T-helper 17 cell (primary cell): Measurements from ENCODE around the gene CMTM8. TPM values are rescaled to one million over a fixed set of nuclear protein-coding genes. Genes with fewer than 3 reads are reported as not detected.

ENCODE experiments used
- ATAC-seq: fragments of 150-1000 bp; cut with Tn5 transposase; 2 replicates; pipeline ENCODE4 v1.10.0; 2021; ENCODE audit warnings: mild to moderate bottlenecking, moderate library complexity
- DNase-seq, 3 donors: peaks; one replicate each; pipeline versions ENCODE4 v3.0.0 to v3.0.0-alpha.2; 2020 to 2021
- H3K9me3 ChIP-seq: one replicate; pipeline ENCODE4 v1.7.0; 2013; ENCODE audit warnings: low read length, mild to moderate bottlenecking; ENCODE audit not compliant: control insufficient read depth, poor library complexity, severe bottlenecking
- H3K27ac Mint-ChIP-seq: one replicate; pipeline ENCODE4 v1.8.0; 2022; ENCODE audit warnings: mild to moderate bottlenecking, moderate library complexity, mixed read lengths
- H3K27me3 Mint-ChIP-seq: one replicate; pipeline ENCODE4 v1.8.0; 2022; ENCODE audit warnings: mixed read lengths
- H3K36me3 Mint-ChIP-seq: one replicate; pipeline ENCODE4 v1.8.0; 2022; ENCODE audit warnings: low read depth, mixed read lengths
- H3K4me1 Mint-ChIP-seq: one replicate; pipeline ENCODE4 v1.8.0; 2022; ENCODE audit warnings: mild to moderate bottlenecking, mixed read lengths
- H3K4me3 Mint-ChIP-seq: one replicate; pipeline ENCODE4 v1.8.0; 2022; ENCODE audit warnings: mild to moderate bottlenecking, moderate library complexity, mixed read lengths
- total RNA-seq, 4 donors: library from RNA in 2 of 4; stranded (reverse) in 2 of 4; gene quantifications; one replicate each; pipeline ENCODE4 v1.2.3 and lab custom pipeline; 2022 to 2026

Gene CMTM8
- total RNA-seq, 2 donors from 2014 or later = 6.3 to 16.4 TPM

GRCh38 chr3:32399030-32399620 is 160.6 kb downstream of the CMTM8 start:
- H3K9me3 ChIP-seq = no peaks in the 10 kb centered on the region
- Mint-ChIP-seq H3K4me3 (no peak overlapping the region), H3K27me3 (no peaks in the 10 kb centered on the region), H3K4me1 (peaks cover 51% of the 10 kb centered on the region), H3K27ac (peak overlapping the region; percentile 90), H3K36me3 (no peaks in the 10 kb centered on the region)
- ATAC-seq (peak; percentile 53), DNase-seq (peak in 1 of 3 donors; percentile 35)

- DNase-seq (no peak), ATAC-seq (peak; percentile 14)
- H3K27ac Mint-ChIP-seq = peak overlapping the region; percentile 97
- no peaks in the 10 kb centered on the region for H3K36me3 Mint-ChIP-seq
- H3K4me1 Mint-ChIP-seq = peaks cover 38% of the 10 kb centered on the region
- H3K9me3 ChIP-seq = no peaks in the 10 kb centered on the region
- peak overlapping the region; percentile 94 for H3K4me3 Mint-ChIP-seq
- no peaks in the 10 kb centered on the region for H3K27me3 Mint-ChIP-seq
Observed at GRCh38 chr3:32401126-32401525, 162.6 kb downstream of the CMTM8 start.

- ATAC-seq (peak; percentile 82), DNase-seq (peak; percentile 28 to 44 (median 41))
- peak overlapping the region; percentile 94 for H3K4me3 Mint-ChIP-seq
- H3K27me3 Mint-ChIP-seq = no peaks in the 10 kb centered on the region
- H3K9me3 ChIP-seq = no peaks in the 10 kb centered on the region
- peaks cover 2% of the 10 kb centered on the region for H3K36me3 Mint-ChIP-seq
- peak overlapping the region; percentile 97 for H3K27ac Mint-ChIP-seq
- H3K4me1 Mint-ChIP-seq = peaks cover 40% of the 10 kb centered on the region
Observed at GRCh38 chr3:32401556-32402081, 163.1 kb downstream of the CMTM8 start.

- Mint-ChIP-seq H3K4me1 (peaks cover 35% of the 10 kb centered on the region), H3K36me3 (peaks cover 2% of the 10 kb centered on the region), H3K27ac (peak overlapping the region; percentile 97), H3K27me3 (no peaks in the 10 kb centered on the region), H3K4me3 (no peak overlapping the region)
- no peaks in the 10 kb centered on the region for H3K9me3 ChIP-seq
- ATAC-seq = no peak
- no peak for DNase-seq
Observed at GRCh38 chr3:32403663-32404062, 165.2 kb downstream of the CMTM8 start.

DNA sequence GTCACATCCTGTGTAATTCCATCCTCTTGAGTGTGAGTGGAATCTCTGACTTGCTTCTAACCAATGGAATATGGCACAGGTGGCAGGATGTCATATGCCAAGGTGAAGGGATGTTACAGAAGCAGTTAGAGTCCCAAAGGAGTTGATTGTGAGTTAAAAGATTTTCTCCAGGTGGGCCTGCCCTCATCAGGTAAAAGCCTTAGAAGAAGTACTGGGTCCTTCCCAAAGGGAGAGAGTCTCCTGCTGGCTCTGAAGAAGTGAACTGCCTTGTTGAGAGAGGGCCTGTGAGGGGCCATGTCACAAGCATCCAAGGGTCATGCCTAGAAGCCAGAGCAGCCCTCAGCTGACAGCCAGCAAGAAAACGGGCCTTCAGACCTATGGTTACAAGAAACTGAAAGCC is 166.2 kb downstream of the CMTM8 start:
- Mint-ChIP-seq H3K36me3 (peaks cover 2% of the 10 kb centered on the region), H3K4me3 (no peak overlapping the region), H3K27me3 (no peaks in the 10 kb centered on the region), H3K4me1 (peaks cover 32% of the 10 kb centered on the region), H3K27ac (peak overlapping the region; percentile 27)
- no peak for ATAC-seq
- DNase-seq = no peak
- H3K9me3 ChIP-seq = no peaks in the 10 kb centered on the region

GRCh38 chr3:32405155-32405554 is 166.7 kb downstream of the CMTM8 start:
- Mint-ChIP-seq H3K4me3 (no peak overlapping the region), H3K27ac (no peak overlapping the region), H3K27me3 (no peaks in the 10 kb centered on the region), H3K4me1 (peaks cover 35% of the 10 kb centered on the region), H3K36me3 (peaks cover 2% of the 10 kb centered on the region)
- DNase-seq = no peak
- no peak for ATAC-seq
- no peaks in the 10 kb centered on the region for H3K9me3 ChIP-seq

GRCh38 chr3:32405711-32406323 is 167.3 kb downstream of the CMTM8 start:
- H3K27ac Mint-ChIP-seq = no peak overlapping the region
- DNase-seq (no peak), ATAC-seq (no peak)
- H3K4me1 Mint-ChIP-seq = peaks cover 30% of the 10 kb centered on the region
- H3K27me3 Mint-ChIP-seq = no peaks in the 10 kb centered on the region
- peaks cover 2% of the 10 kb centered on the region for H3K36me3 Mint-ChIP-seq
- no peaks in the 10 kb centered on the region for H3K9me3 ChIP-seq
- no peak overlapping the region for H3K4me3 Mint-ChIP-seq

DNA sequence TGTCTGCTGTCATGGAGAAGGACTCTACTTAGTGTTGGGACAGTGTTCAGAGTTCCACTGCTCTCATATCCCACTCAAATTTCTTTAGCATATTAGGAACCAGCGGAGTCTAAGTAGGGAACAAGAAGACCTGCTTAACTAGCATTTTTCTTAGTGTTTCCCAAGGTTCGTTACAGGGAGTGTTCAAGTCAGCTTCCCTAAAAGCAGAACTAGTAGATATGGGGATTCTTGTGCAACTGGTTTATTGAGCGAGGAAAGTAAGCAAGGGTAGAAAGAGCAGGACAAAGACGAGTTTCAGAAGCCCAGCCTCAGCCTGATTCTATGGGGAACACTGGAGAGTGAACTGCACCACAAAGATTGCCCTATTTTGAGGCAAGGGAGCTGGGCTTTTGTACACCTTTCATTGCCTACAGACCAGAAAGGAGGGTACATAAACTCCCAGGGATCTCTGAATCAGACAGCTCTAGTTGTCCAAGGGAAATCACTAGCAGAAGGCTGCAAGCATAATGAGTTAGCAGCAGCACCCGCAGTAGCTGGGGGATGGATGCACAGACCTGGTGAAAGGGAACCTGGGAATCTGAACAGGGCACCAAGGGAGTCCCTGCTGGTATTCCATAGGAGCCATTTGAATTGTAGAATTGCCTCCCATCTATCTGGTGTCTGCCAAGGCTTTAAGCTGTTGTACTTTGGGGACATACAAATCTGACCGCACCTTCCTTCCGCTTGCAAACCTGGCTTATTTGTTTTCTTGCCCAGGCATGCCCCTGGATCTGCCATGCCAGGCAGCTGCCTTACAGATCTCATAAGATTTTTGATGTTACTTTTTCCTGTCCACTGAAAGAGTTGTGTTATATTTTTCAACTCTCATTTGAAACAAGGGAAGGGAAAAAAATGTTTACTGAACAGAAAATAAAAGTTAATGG is 168.3 kb downstream of the CMTM8 start:
- H3K4me3 Mint-ChIP-seq = peak overlapping the region; percentile 9
- H3K9me3 ChIP-seq = no peaks in the 10 kb centered on the region
- no peak for DNase-seq
- no peak for ATAC-seq
- H3K4me1 Mint-ChIP-seq = peaks cover 26% of the 10 kb centered on the region
- H3K36me3 Mint-ChIP-seq = peaks cover 2% of the 10 kb centered on the region
- H3K27ac Mint-ChIP-seq = no peak overlapping the region
- no peaks in the 10 kb centered on the region for H3K27me3 Mint-ChIP-seq

GRCh38 chr3:32410367-32411246 is 172.1 kb downstream of the CMTM8 start:
- ATAC-seq = no peak
- Mint-ChIP-seq H3K27ac (peak overlapping the region; percentile 74), H3K36me3 (peaks cover 2% of the 10 kb centered on the region), H3K27me3 (no peaks in the 10 kb centered on the region), H3K4me3 (no peak overlapping the region), H3K4me1 (peaks cover 32% of the 10 kb centered on the region)
- DNase-seq = no peak
- no peaks in the 10 kb centered on the region for H3K9me3 ChIP-seq

DNA sequence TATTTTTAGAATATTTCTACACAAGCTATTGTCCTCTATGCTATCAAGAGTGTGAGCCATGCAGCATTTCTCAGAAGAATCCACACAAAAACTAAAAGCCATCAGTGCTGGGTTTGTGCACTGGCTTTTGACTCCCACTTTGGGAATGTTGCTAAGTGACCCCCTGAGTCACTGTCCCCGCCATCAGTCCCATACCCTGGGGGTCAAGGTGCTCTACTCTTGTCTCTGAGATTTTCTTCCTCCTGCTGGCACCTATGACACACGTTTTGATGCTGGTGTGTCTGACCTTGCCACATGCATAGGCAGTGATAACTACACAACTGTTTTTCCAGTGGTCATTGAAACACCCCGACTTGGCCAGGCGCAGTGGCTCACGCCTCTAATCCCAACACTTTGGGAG is 173.0 kb downstream of the CMTM8 start:
- ATAC-seq = no peak
- no peak for DNase-seq
- Mint-ChIP-seq H3K27me3 (no peaks in the 10 kb centered on the region), H3K4me3 (no peak overlapping the region), H3K4me1 (peaks cover 36% of the 10 kb centered on the region), H3K36me3 (peaks cover 2% of the 10 kb centered on the region), H3K27ac (peak overlapping the region; percentile 77)
- no peaks in the 10 kb centered on the region for H3K9me3 ChIP-seq

- peaks cover 38% of the 10 kb centered on the region for H3K4me1 Mint-ChIP-seq
- H3K27me3 Mint-ChIP-seq = no peaks in the 10 kb centered on the region
- ATAC-seq (no peak), DNase-seq (no peak)
- no peaks in the 10 kb centered on the region for H3K9me3 ChIP-seq
- peak overlapping the region; percentile 93 for H3K27ac Mint-ChIP-seq
- no peak overlapping the region for H3K4me3 Mint-ChIP-seq
- H3K36me3 Mint-ChIP-seq = no peaks in the 10 kb centered on the region
Observed at GRCh38 chr3:32412887-32413286, 174.4 kb downstream of the CMTM8 start.

DNA sequence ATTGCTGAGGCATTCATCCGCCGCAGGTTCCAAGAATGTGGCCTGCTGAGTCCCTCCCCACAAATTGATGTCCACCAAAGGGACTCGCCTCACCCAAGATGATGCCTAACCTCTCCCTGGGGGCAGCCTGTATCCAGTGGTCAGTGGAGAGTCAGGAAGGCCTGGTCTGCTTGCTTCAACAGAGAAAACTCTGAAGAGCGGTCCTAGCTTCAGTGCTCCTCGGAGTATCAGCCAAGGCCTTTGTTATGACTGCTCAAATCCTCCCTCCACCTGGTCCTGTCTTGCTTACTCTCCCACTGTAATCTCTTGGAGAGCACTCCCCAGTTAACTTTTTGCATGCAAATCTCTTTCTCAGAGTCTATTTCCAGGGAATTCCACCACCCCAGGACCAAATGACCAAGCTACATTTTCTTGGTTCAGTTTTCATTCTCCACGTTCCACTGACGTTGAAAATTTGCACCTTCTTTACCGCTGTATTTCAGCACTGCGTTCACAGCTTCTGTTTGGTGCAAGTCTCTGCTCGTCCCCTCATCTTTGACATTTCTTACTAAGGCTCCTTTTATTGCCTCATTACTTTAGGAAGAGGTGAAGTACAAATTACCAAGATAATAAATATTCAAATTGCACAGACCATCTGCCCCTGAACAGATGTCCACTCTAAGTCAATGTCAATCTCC is 175.5 kb downstream of the CMTM8 start:
- DNase-seq (no peak), ATAC-seq (no peak)
- H3K9me3 ChIP-seq = no peaks in the 10 kb centered on the region
- H3K27ac Mint-ChIP-seq = peak overlapping the region; percentile 93
- no peaks in the 10 kb centered on the region for H3K36me3 Mint-ChIP-seq
- peaks cover 41% of the 10 kb centered on the region for H3K4me1 Mint-ChIP-seq
- peak overlapping the region; percentile 65 for H3K4me3 Mint-ChIP-seq
- no peaks in the 10 kb centered on the region for H3K27me3 Mint-ChIP-seq
